ENCODE results near the gene RPL27A.

GRCh38 chr11:8691601-8692000, 9.0 kb downstream of the RPL27A start:
- TF ChIP-seq, protein P1, sequence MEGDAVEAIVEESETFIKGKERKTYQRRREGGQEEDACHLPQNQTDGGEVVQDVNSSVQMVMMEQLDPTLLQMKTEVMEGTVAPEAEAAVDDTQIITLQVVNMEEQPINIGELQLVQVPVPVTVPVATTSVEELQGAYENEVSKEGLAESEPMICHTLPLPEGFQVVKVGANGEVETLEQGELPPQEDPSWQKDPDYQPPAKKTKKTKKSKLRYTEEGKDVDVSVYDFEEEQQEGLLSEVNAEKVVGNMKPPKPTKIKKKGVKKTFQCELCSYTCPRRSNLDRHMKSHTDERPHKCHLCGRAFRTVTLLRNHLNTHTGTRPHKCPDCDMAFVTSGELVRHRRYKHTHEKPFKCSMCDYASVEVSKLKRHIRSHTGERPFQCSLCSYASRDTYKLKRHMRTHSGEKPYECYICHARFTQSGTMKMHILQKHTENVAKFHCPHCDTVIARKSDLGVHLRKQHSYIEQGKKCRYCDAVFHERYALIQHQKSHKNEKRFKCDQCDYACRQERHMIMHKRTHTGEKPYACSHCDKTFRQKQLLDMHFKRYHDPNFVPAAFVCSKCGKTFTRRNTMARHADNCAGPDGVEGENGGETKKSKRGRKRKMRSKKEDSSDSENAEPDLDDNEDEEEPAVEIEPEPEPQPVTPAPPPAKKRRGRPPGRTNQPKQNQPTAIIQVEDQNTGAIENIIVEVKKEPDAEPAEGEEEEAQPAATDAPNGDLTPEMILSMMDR (IDR thresholded peaks at IDR 0.05 in 2 of 3, conservative IDR thresholded peaks at IDR 0.05 in 1 of 3; ENCODE audit: borderline replicate concordance in 1 of 3, insufficient read depth in 1 of 3, low read depth in 2 of 3, low read length in 2 of 3), result no peak
- TF ChIP-seq, protein P2, sequence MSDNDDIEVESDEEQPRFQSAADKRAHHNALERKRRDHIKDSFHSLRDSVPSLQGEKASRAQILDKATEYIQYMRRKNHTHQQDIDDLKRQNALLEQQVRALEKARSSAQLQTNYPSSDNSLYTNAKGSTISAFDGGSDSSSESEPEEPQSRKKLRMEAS (IDR thresholded peaks at IDR 0.05), result no peak
- TF ChIP-seq REST (IDR thresholded peaks at IDR 0.05; ENCODE audit: low read depth) (no peak), POLR2A (IDR thresholded peaks at IDR 0.05; ENCODE audit: borderline replicate concordance, extremely low read depth, insufficient read depth, insufficient read length) (no peak), EZH2 (IDR thresholded peaks at IDR 0.05) (no peak), FOSL1 (IDR thresholded peaks at IDR 0.05; ENCODE audit: low read depth) (no peak), POLR2AphosphoS5 (IDR thresholded peaks at IDR 0.05; ENCODE audit: low read depth, low read length) (no peak), ZFX (IDR thresholded peaks at IDR 0.05) (no peak), SIN3A (IDR thresholded peaks at IDR 0.05; ENCODE audit: low read depth) (no peak)
- TF ChIP-seq, protein P3, sequence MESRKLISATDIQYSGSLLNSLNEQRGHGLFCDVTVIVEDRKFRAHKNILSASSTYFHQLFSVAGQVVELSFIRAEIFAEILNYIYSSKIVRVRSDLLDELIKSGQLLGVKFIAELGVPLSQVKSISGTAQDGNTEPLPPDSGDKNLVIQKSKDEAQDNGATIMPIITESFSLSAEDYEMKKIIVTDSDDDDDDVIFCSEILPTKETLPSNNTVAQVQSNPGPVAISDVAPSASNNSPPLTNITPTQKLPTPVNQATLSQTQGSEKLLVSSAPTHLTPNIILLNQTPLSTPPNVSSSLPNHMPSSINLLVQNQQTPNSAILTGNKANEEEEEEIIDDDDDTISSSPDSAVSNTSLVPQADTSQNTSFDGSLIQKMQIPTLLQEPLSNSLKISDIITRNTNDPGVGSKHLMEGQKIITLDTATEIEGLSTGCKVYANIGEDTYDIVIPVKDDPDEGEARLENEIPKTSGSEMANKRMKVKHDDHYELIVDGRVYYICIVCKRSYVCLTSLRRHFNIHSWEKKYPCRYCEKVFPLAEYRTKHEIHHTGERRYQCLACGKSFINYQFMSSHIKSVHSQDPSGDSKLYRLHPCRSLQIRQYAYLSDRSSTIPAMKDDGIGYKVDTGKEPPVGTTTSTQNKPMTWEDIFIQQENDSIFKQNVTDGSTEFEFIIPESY (IDR thresholded peaks at IDR 0.05; ENCODE audit: extremely low read depth, insufficient replicate concordance, low read length), result no peak
